ENCODE results near the gene KIF1B.

The KIF1B gene

GRCh38 chr1:10430216-10431069 lies 220.1 kb downstream of the KIF1B start, which contains the start of gene CENPS (continued):
- TF ChIP-seq ZNF280D (tag by site-specific recombination; IDR thresholded peaks at IDR 0.05) (no peak), ZNF704 (tag by site-specific recombination; IDR thresholded peaks at IDR 0.05) (no peak), ZNF211 (tag by site-specific recombination; IDR thresholded peaks at IDR 0.05; ENCODE audit: low read depth) (no peak), ZBTB1 (tag by site-specific recombination; IDR thresholded peaks at IDR 0.05) (peak; percentile 73; the same call in 1 of the 2 replicates), SP3 (tag by site-specific recombination; IDR thresholded peaks at IDR 0.05) (peak; percentile 74), ZNF654 (tag by site-specific recombination; IDR thresholded peaks at IDR 0.05; ENCODE audit: low read depth) (no peak), ZNF302 (tag by site-specific recombination; IDR thresholded peaks at IDR 0.05; ENCODE audit: low read depth) (no peak), REPIN1 (tag by site-specific recombination; IDR thresholded peaks at IDR 0.05; ENCODE audit: low read depth) (peak; percentile 63; the same call in 1 of the 2 replicates), ZNF514 (tag by site-specific recombination; IDR thresholded peaks at IDR 0.05) (no peak), ZNF549 (tag by site-specific recombination; IDR thresholded peaks at IDR 0.05) (no peak), ZNF426 (tag by site-specific recombination; IDR thresholded peaks at IDR 0.05) (no peak), TRIM28 (IDR thresholded peaks at IDR 0.05; ENCODE audit: borderline replicate concordance, low read length) (0 out of 2 replicates have a peak, but pooled peaks have one; percentile 31), ZNF37A (tag by site-specific recombination; IDR thresholded peaks at IDR 0.05) (no peak), ZBTB7A (tag by site-specific recombination; IDR thresholded peaks at IDR 0.05; ENCODE audit: low read depth) (peak; percentile 90; the same call in 1 of the 2 replicates), ZNF629 (tag by site-specific recombination; IDR thresholded peaks at IDR 0.05) (peak; percentile 65), ZNF530 (tag by site-specific recombination; IDR thresholded peaks at IDR 0.05; ENCODE audit: low read depth) (no peak), ZNF423 (tag by site-specific recombination; IDR thresholded peaks at IDR 0.05) (no peak), TCF7L2 (IDR thresholded peaks at IDR 0.05; ENCODE audit: borderline replicate concordance, low read depth, low read length) (no peak), KLF1 (tag by site-specific recombination; IDR thresholded peaks at IDR 0.05) (peak; percentile 84), ZNF433 (tag by site-specific recombination; IDR thresholded peaks at IDR 0.05; ENCODE audit: low read depth) (no peak), WT1 (tag by site-specific recombination; IDR thresholded peaks at IDR 0.05) (no peak; the same call in 1 of the 2 replicates), ZSCAN23 (tag by site-specific recombination; IDR thresholded peaks at IDR 0.05) (no peak), OSR2 (tag by site-specific recombination; IDR thresholded peaks at IDR 0.05) (no peak), ZNF175 (tag by site-specific recombination; IDR thresholded peaks at IDR 0.05) (no peak), ZSCAN5A (tag by site-specific recombination; IDR thresholded peaks at IDR 0.05) (0 out of 2 replicates have a peak, but pooled peaks have one; percentile 32), ZNF529 (tag by site-specific recombination; IDR thresholded peaks at IDR 0.05; ENCODE audit: insufficient replicate concordance) (no peak), ZNF560 (tag by site-specific recombination; IDR thresholded peaks at IDR 0.05; ENCODE audit: borderline replicate concordance) (no peak), SETDB1 (IDR thresholded peaks at IDR 0.05; ENCODE audit: insufficient read length, low read length) (peak; percentile 73), SALL2 (tag by site-specific recombination; IDR thresholded peaks at IDR 0.05; ENCODE audit: borderline replicate concordance) (no peak), ZNF138 (tag by site-specific recombination; IDR thresholded peaks at IDR 0.05; ENCODE audit: borderline replicate concordance) (no peak), MYNN (tag by site-specific recombination; IDR thresholded peaks at IDR 0.05; ENCODE audit: borderline replicate concordance) (peak; percentile 54; the same call in 1 of the 2 replicates), FEZF1 (tag by site-specific recombination; IDR thresholded peaks at IDR 0.05) (no peak), ZNF585B (tag by site-specific recombination; IDR thresholded peaks at IDR 0.05) (no peak), ZNF645 (tag by site-specific recombination; IDR thresholded peaks at IDR 0.05) (no peak), ZFP41 (tag by site-specific recombination; IDR thresholded peaks at IDR 0.05; ENCODE audit: borderline replicate concordance) (no peak)
